ENCODE results near the gene NAXE.

- TF ChIP-seq POLR2AphosphoS5 (IDR thresholded peaks at IDR 0.05; ENCODE audit: low read depth, low read length) = no peak
- no peak for TF ChIP-seq POLR2A (IDR thresholded peaks at IDR 0.05; ENCODE audit: low read depth, low read length)
- TF ChIP-seq SPI1 (IDR thresholded peaks at IDR 0.05; ENCODE audit: low read depth, low read length) = no peak
- TF ChIP-seq PAX5 (IDR thresholded peaks at IDR 0.05; ENCODE audit: insufficient read depth, low read length, severe bottlenecking) = no peak
- TF ChIP-seq TAF1 (IDR thresholded peaks at IDR 0.05; ENCODE audit: low read depth, low read length) = no peak
- TF ChIP-seq POU2F2 (IDR thresholded peaks at IDR 0.05; ENCODE audit: low read depth, low read length) = no peak
Observed at GRCh38 chr1:156547434-156547833, 44.1 kb upstream of the NAXE start.

All from GM12891 (cell line).